Esophagus squamous epithelium (tissue), 5 donors: ENCODE data around the gene P4HA3. TPM values are rescaled to one million over a fixed set of nuclear protein-coding genes. Genes with fewer than 3 reads are reported as not detected.

ENCODE experiments used
- DNase-seq: peaks from one replicate; lab custom pipeline; 2025; lab: John Stamatoyannopoulos, UW
- H3K27ac ChIP-seq, 4 donors: fragments of 200-600 bp; sonication (generic); one replicate each; pipeline ENCODE4 v1.5.1; 2016 to 2019; ENCODE audit warnings: mild to moderate bottlenecking in 1 of 4
- H3K27me3 ChIP-seq, 4 donors: fragments of 200-600 bp; sonication (generic); 1 replicate in 3 of 4; 2 replicates in 1 of 4; pipeline versions ENCODE4 v1.5.1 to v1.6.0; 2017 to 2021; ENCODE audit warnings: antibody characterized with exemption in 1 of 4
- H3K36me3 ChIP-seq, 3 donors: fragments of 200-600 bp; sonication (generic); one replicate each; pipeline ENCODE4 v1.5.1; 2016 to 2019
- H3K4me1 ChIP-seq, 3 donors: fragments of 200-600 bp; sonication (generic); one replicate each; pipeline ENCODE4 v1.5.1; 2017 to 2019
- H3K4me3 ChIP-seq, 4 donors: fragments of 200-600 bp; sonication (generic); 1 replicate in 3 of 4; 2 replicates in 1 of 4; pipeline ENCODE4 v1.5.1; 2016 to 2019; ENCODE audit warnings: mild to moderate bottlenecking in 2 of 4, moderate library complexity in 1 of 4
- H3K9me3 ChIP-seq, 3 donors: fragments of 200-600 bp; sonication (generic); one replicate each; pipeline ENCODE4 v1.5.1; 2016 to 2019
- CTCF ChIP-seq, 6 experiments: fragments of 450-650 bp in 4 of 6; fragments of 200-600 bp in 2 of 6; sonication (generic) in 2 of 6; IDR thresholded peaks; one replicate each; pipeline ENCODE4 v1.5.1; 2016 to 2019; ENCODE audit warnings: antibody characterized with exemption in 6 of 6, mild to moderate bottlenecking in 4 of 6, moderate library complexity in 4 of 6
- POLR2A ChIP-seq, 4 donors: fragments of 450-650 bp; IDR thresholded peaks; one replicate each; pipeline ENCODE4 v1.6.1; 2017; ENCODE audit warnings: antibody characterized with exemption in 4 of 4, mild to moderate bottlenecking in 4 of 4, moderate library complexity in 3 of 4
- WGBS, 2 donors: methylation state at CpG; one replicate each; pipeline ENCODE4 v1.1.5; 2018; 5-methylcytosine and 5-hydroxymethylcytosine counted together
- intact Hi-C: fragments of 100-400 bp; cut with DNase I; formaldehyde crosslinking; loops from one replicate; pipeline ENCODE4 v1.15.0; 2022
- total RNA-seq, 4 donors: library from RNA; depleted of rRNA; stranded (reverse); fragments of >200 nt; gene quantifications; one replicate each; pipeline ENCODE4 v1.1.0, GENCODE V29; 2016
- donor health status: DM: yes; HTN: yes; CAD: no.

Gene P4HA3
- total RNA-seq, 4 donors from 2014 or later, result 0.19 TPM; not detected in 3

- H3K27me3 ChIP-seq, result no peaks in the 10 kb centered on the region
- no peak overlapping the region for H3K27ac ChIP-seq
- DNase-seq, result no peak
- H3K4me3 ChIP-seq, result no peak overlapping the region
- TF ChIP-seq CTCF (IDR thresholded peaks at IDR 0.05), result no peak
- H3K4me1 ChIP-seq, result peaks cover 0 to 27% (median 9%) of the 10 kb centered on the region in 3 donors
- intact Hi-C loops, result no loop called here
- no peaks in the 10 kb centered on the region for H3K9me3 ChIP-seq
- no peaks in the 10 kb centered on the region for H3K36me3 ChIP-seq
These were observed 18.8 kb upstream of the P4HA3 start for GRCh38 chr11:74330075-74330858.

- 86 to 92% methylated on average over 1 of the region's 1 CpG for WGBS, 2 donors
These were observed 15.6 kb upstream of the P4HA3 start for GRCh38 chr11:74327076-74327475.

GRCh38 chr11:74326665-74327064, 15.2 kb upstream of the P4HA3 start:
- H3K27ac ChIP-seq, result no peak overlapping the region
- TF ChIP-seq CTCF (IDR thresholded peaks at IDR 0.05), result no peak
- TF ChIP-seq POLR2A (IDR thresholded peaks at IDR 0.05), result no peak
- no peak for DNase-seq
- H3K4me1 ChIP-seq, result peaks cover 0 to 40% (median 10%) of the 10 kb centered on the region in 3 donors
- no peaks in the 10 kb centered on the region for H3K36me3 ChIP-seq
- H3K27me3 ChIP-seq, result no peaks in the 10 kb centered on the region
- WGBS, 2 donors, result 70 to 88% methylated on average over 5 of the region's 5 CpGs
- H3K9me3 ChIP-seq, result no peaks in the 10 kb centered on the region
- intact Hi-C loops, result no loop called here
- H3K4me3 ChIP-seq, result no peak overlapping the region

More at GRCh38 chr11:74327076-74327475, 15.6 kb upstream of the P4HA3 start:
- Histone ChIP-seq H3K27ac (no peak overlapping the region), H3K9me3 (no peaks in the 10 kb centered on the region), H3K4me3 (no peak overlapping the region), H3K36me3 (no peaks in the 10 kb centered on the region), H3K4me1 (peaks cover 0 to 36% (median 10%) of the 10 kb centered on the region in 3 donors), H3K27me3 (no peaks in the 10 kb centered on the region)
- DNase-seq, result no peak
- TF ChIP-seq POLR2A (IDR thresholded peaks at IDR 0.05), result no peak
- no peak for TF ChIP-seq CTCF (IDR thresholded peaks at IDR 0.05)
- intact Hi-C loops, result no loop called here

- 50 to 56% methylated on average over 7 of the region's 7 CpGs for WGBS, 2 donors
- intact Hi-C loops, result no loop called here
- no peak for TF ChIP-seq POLR2A (IDR thresholded peaks at IDR 0.05)
- no peak for TF ChIP-seq CTCF (IDR thresholded peaks at IDR 0.05)
- Histone ChIP-seq H3K9me3 (no peaks in the 10 kb centered on the region), H3K27me3 (no peaks in the 10 kb centered on the region), H3K27ac (peak overlapping the region in 1 of 4 donors; percentile 21), H3K4me1 (peaks cover 0 to 45% (median 10%) of the 10 kb centered on the region in 3 donors), H3K4me3 (no peak overlapping the region), H3K36me3 (no peaks in the 10 kb centered on the region)
- no peak for DNase-seq
These were observed 14.5 kb upstream of the P4HA3 start for GRCh38 chr11:74325649-74326645.
